ENCODE results near the gene SKA3.
A peak's percentile ranks its signal among the peaks of the same experiment; 100 is the strongest.

The SKA3 gene

GRCh38 chr13:21111546-21111945 lies 64.8 kb downstream of the SKA3 start:
- DNase-seq (ENCODE audit: low read depth), result no peak

DNA sequence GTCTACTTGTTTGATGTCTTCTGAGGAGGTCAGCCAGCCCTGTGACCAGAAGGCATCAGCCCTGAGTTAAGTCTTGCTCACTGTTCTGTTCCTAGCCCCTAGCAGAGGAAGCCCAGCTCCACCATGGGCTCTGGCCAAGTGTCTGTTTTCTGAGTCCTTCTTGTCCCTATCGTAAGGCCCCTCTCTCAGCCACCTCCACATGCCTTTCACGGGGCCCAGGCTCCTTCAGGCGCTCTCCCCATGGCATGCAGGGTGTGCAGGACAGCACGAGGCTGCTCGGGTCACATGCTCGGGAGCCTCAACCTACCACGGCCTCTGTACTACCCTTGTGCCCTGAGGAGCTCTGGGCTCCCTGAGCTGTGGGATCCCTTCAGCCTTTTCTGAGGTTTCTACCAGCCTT lies 67.2 kb downstream of the SKA3 start:
- DNase-seq (ENCODE audit: low read depth), result no peak

DNA sequence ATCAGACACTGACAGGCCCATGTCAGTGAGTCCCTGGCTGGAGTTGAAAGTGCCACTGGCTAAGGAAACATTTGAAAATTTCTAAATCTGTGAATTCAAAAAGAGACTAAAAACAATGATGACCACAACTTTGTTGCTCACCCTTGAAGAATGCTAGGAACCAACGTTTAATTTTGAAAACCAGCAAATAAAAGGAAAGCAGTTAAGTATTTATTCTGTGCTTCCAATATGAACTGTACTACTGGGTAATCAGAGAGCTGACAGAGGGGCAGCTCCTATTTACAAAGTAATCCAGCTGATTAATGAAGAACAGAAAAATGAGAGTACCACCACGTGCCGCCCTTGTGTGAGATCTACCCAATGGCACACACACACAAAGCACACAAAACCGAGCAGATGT lies 70.3 kb downstream of the SKA3 start:
- peak; percentile 20 for DNase-seq (ENCODE audit: low read depth)

- no peak for DNase-seq (ENCODE audit: low read depth)
Observed at GRCh38 chr13:21104199-21105019, 71.9 kb downstream of the SKA3 start.

Measured in non-pigmented ciliary epithelial cell (primary cell).